ENCODE results near the gene SLC39A7.
A peak's percentile ranks its signal among the peaks of the same experiment; 100 is the strongest.
"Not testable (repeated sequence)": the region's sequence is repeated elsewhere in the genome, so short reads cannot be mapped to it uniquely, and the experiment has no call there.

SLC39A7 gene

DNA sequence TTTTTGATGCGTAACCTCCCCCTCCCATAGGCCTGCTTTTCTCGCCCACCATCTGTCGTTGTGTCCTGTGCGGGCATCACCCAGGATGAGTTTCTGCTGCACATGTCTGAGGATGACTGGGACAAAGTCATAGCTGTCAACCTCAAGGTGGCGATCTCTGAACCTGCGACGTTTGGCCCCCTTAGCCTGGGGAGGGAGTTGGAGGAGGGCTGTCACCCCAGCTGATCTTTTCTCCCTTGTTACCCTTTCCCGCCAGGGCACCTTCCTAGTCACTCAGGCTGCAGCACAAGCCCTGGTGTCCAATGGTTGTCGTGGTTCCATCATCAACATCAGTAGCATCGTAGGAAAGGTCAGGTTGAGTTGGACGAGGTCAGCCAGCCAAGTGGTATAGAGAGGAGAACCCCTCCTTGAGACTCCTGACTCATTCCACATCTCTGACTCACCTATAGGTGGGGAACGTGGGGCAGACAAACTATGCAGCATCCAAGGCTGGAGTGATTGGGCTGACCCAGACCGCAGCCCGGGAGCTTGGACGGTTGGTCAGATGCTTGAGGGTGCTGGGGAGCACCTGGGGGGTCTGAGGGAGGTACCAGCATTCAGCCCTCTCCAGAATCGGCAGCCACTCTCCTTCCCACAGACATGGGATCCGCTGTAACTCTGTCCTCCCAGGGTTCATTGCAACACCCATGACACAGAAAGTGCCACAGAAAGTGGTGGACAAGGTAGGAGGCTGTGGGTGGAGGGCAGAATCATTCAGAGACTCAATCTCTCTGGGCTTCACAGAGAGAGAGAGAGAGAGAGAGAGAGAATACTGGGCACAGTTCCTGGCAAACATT lies 4.7 kb downstream of the SLC39A7 start:
- DNase-seq (ENCODE audit: low spot score): no peak

- no peak for DNase-seq (ENCODE audit: low spot score)
Observed at GRCh38 chr6:33206027-33206863, 5.6 kb downstream of the SLC39A7 start.

DNA sequence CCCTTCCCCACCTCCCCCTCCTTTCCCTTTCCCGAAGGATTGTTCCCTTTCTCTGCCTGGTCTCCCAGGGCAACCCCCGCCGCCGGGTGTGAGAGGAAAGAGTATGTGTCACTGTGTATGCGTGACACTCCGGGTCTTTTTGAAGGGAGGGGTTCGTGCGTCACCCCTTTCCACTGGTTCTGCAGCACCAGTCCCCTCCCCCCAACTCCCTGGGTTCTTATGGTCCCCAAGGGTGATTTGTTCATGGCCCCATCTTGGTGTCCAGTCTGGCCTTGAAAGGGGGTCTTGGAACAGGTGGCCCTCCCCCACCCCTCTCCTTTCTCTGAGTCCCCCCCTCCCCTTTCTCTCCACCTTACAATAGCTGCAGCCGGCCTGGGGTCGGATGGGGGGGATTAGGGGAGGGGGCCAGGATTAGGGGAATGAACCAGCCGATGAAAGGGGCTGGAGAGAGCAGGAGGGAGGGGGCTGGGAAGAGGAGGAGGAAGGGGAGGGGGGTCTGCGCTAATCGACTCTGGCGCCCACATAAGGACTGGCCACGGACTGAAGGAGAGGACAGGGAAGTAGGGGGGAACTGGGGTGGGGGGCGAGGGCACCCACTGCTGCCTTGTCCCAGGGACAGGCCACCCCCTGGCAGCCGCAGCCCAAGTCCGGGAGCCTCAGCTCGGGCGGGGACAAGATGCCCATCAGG lies 6.3 kb downstream of the SLC39A7 start:
- peak; percentile 53 for DNase-seq (ENCODE audit: low spot score)

DNA sequence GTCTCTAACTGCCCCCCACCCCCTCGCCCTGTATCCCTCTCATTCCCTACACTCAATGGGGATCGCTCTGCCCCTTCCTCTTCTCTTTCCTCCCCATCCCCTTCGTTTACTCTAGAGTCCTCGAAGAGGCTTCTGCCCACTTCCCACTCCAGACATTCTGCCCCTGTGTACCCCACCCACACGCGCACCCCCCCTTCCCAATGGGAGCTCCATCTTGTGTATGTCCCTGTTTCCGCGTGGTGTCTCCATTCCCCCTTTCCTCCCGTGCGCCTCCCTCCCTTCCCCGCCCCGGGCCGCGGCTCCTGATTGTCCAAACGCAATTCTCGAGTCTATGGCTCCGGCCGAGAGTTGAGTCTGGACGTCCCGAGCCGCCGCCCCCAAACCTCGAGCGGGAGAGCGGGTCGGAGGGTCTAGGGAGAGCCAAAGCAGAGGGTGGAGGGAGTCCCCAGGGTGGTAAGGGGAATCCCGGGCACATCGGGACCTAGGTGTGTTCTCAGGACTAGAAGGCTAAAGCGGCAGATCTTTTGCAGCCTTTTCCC lies 7.0 kb downstream of the SLC39A7 start:
- peak; percentile 77 for DNase-seq (ENCODE audit: low spot score)

DNA sequence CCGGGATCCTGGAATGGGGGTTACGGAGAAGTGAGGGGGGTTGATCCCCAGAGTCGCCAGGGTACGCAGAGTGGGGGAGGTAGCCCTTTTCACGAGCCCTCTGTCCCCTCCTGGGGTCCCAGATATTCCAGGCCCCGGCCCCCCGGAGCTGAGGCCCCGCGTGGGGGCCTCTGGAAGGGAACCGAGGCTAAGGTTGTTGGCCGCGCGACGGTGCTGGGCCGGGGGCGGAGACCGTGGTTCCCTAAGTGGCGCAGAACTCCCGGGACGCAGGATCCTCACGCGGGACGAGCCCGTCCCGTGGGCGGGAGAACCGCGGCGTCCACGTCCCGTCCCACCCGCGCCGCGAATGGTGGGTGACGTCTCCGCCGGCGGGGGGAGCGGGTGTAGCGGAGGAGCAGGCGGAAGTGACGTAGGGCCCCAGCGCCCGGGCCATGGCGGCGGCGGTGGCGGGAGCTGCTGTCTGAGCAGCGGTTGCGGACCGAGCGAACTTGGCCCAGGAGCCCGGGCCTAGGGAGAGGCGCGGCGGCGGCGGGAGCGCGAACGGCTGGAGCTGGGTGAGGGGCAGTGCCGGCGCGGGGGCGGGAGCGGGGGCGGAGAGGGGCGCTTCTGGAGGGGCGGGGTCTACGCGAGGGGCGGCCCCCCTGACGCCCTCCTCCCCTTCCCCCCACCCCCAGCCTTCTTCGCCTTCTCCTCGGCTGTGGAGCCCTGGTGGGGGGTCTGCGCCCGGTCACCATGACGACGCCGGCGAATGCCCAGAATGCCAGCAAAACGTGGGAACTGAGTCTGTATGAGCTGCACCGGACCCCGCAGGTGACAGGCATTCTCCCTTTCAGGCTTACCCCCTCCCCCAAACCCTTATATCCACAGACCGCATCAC lies 7.7 kb downstream of the SLC39A7 start, which contains the start of gene RING1:
RING1 (plus strand) TSS at position 410 of the 877 bp plus-strand sequence; CDS start at position 733, 323 bp downstream.
- DNase-seq (ENCODE audit: low spot score): peak; percentile 98

- DNase-seq (ENCODE audit: low spot score): no peak
Observed at GRCh38 chr6:33209856-33210255, 9.2 kb downstream of the SLC39A7 start.

- no peak for DNase-seq (ENCODE audit: low spot score)
Observed at GRCh38 chr6:33211136-33211535, 10.5 kb downstream of the SLC39A7 start.

GRCh38 chr6:33211666-33212422 lies 11.2 kb downstream of the SLC39A7 start:
- DNase-seq (ENCODE audit: low spot score): no peak

DNA sequence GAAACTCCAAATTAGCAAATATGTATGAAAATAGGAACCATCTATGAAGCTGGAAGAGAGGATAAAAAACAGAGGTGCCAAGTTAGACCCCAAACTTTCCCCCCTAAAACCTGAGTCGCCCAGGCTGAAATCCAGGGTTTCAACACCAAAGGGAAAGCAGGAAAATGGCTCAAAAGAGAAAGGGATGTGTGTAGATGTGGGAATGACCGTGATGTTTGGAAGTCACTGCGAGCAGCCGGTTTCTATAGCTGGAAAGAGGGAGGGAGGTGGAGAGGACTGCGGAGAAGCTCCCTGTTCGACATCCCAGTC lies 12.1 kb downstream of the SLC39A7 start:
- no peak for DNase-seq (ENCODE audit: low spot score)

DNA sequence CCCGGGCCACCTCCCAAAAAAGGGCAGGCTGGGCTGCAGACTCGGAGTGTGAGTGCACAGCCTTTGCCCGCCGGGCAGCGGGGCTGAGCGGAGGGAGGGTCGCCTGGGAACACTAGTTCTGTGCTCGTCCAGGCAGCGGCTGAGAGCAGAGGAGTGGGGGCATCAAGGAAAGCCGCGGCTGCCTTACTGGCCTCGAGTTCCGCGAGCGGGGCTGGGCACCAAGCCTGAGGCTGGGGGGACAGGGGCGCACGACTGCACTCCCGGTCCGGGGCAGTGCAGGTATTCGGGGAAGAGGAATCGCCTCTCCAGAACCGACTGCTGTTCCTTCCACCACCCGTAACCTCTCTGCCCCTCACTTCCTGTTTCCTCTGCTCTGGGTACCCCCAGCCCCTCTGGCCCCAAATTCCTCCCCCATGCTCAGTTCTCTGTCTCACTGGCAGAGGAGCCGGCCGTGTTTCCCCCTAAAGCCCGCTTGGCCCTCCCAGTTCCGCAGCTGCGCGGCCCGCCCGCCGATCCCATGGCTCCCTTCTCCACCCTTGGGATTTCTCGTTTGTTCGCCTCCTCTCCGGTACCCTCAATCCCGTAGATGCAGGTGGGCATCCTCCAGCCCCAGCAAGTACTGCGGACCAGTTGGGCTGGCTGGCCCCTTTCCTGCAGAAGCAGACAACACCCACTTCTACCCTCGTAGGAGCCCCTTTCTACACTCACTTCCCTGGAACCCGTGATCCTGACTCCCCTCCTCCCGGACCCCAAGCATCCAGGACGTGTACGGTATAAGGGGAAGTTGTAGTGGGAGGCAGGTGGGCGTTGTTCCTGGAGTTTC lies 12.7 kb downstream of the SLC39A7 start:
- peak; percentile 67 for DNase-seq (ENCODE audit: low spot score)

GRCh38 chr6:33213989-33214335 lies 13.3 kb downstream of the SLC39A7 start:
- no peak for DNase-seq (ENCODE audit: low spot score)

DNA sequence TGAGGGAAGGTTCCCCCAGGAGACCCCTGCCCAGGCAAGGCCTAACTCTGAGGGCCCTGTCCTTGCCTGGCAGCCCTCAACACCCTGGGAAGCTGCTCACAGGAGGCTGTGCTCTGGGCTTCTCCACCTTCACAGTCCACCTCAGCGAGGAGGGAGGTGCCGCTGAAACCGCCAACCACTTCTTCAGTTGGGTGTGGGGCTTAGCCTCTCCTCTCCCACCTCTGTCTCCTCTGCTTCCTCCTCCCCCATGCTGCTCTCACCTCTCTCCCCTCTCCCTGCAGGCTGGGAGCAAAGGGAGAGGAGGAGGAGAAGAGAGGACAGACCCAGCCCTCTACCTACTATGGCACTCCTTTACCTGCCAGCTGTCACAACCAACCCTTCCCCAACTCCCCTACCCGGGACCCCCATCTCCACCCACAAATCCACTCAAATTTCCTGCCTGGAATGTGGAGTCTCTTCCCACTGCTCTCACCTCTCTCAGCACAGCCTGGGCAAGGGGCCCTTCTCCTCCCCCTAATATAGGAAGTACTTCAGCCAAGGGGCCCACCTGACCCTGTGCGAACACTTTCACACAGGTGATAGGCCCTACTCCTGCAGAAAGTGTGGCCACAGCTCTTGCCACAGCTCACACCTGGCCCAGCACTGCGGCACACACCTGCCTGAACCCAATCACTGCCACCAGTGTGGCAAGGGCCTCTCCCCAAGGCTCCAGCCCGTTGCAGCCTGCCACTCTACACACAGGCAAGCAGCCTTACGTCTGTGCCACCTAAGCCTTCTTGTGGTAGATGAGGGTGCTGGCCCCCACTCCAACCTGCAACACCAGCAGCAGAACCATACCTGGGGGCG lies 14.8 kb downstream of the SLC39A7 start:
- DNase-seq (ENCODE audit: low spot score): no peak

DNA sequence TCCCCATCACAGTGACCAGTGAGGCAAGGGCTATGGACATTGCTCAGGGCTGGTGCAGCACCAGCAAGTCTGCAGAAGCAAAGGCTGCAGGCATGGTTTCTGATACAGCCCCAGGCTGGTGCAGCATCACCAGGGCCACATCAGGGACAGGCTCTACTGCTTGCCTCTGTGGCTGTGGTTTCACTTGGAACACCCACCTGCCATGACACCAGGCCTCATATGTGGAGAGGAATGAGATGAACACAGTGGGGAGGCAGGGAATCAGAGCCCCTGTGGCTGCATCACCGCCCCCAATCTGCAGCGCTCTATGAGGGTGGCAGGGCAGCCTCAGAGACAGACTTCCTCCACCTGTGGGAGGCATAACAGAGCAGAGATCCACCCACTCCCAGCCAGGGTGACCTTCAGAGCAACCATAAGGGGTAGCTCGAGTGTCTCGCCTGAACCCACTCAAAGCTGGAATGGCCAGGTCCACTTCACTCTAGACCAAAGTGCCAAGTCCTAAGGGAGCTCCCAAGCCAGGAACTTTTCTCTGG lies 15.5 kb downstream of the SLC39A7 start:
- DNase-seq (ENCODE audit: low spot score): no peak

GRCh38 chr6:33217246-33217645 lies 16.6 kb downstream of the SLC39A7 start:
- DNase-seq (ENCODE audit: low spot score): no peak

GRCh38 chr6:33217681-33218080 lies 17.0 kb downstream of the SLC39A7 start:
- DNase-seq (ENCODE audit: low spot score): no peak

- DNase-seq (ENCODE audit: low spot score): not testable (repeated sequence)
Observed at GRCh38 chr6:33226503-33227120, 25.9 kb downstream of the SLC39A7 start.

DNA sequence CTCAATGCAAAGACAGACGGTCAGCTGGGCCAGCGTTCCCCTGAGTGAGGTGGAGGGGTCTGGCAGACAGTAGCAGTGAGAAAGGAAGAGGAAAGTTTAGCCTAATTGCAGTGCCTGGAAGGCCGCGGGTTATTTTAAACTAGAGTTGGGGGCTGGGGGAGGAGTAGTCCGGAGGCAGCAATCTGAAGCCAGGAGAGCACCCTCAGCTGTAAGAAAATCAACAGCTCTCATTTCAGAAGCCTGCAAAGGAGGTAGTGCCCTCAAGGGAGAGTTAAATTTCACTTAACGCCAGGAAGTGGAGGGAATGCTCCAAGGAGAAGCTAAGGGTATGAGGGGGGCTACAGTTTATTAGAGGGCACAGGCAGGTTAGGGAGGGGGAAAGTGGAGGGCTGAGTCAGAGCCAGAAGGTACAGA lies 34.6 kb downstream of the SLC39A7 start:
- no peak for DNase-seq (ENCODE audit: low spot score)

DNA sequence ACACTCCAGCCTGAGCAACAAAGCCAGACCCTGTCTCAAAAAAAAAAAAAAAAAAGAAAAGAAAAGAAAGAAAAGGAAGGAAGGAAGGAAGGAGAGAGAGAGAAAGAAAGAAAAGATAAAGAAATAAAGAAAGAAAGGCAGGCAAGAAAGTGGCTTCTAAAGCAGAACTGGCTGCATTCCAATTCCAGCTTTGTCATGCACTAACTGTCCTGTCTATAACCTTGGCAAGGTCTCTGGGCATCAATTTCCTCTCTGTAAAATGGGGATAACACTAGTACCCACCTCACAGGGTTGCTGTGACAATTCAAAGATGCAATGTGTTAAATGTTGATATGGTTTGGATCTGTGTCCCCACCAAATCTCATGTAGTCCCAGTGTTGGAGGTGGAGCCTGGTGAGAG lies 35.7 kb downstream of the SLC39A7 start:
- no peak for DNase-seq (ENCODE audit: low spot score)
